Measurements from ENCODE around the gene SURF2.

SURF2 gene

DNA sequence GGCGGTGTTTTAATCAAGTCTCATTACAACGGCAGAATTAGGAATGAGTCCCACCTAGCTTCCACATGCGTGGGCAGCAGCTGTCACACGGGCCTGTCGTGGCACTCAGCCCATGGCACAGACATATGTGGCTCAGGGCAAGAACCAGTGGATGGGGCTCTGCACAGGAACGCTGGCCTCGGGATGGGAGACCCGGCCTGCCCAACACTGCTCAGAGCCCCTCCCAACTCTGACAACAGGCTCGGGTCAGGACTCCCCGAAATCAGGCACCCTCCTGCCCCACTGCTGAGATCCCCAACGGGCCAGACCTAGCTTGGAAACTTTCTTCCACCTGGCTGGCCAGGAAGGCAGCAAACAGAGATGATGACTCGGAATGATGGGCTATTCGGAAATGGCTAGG is 15.4 kb upstream of the SURF2 start:
- Histone ChIP-seq H3K9me3 (ENCODE audit: control insufficient read depth, low read length) (no peaks in the 10 kb centered on the region), H3K36me3 (ENCODE audit: control insufficient read depth, insufficient read depth, low read length) (peaks cover 16% of the 10 kb centered on the region), H3K4me3 (ENCODE audit: low read length) (no peak overlapping the region), H3K9ac (ENCODE audit: low read length) (no peak overlapping the region), H3K4me1 (ENCODE audit: control insufficient read depth, insufficient read depth, low read length) (peaks cover 1% of the 10 kb centered on the region), H3K27me3 (ENCODE audit: control insufficient read depth, insufficient read depth, low read length) (no peaks in the 10 kb centered on the region)

DNA sequence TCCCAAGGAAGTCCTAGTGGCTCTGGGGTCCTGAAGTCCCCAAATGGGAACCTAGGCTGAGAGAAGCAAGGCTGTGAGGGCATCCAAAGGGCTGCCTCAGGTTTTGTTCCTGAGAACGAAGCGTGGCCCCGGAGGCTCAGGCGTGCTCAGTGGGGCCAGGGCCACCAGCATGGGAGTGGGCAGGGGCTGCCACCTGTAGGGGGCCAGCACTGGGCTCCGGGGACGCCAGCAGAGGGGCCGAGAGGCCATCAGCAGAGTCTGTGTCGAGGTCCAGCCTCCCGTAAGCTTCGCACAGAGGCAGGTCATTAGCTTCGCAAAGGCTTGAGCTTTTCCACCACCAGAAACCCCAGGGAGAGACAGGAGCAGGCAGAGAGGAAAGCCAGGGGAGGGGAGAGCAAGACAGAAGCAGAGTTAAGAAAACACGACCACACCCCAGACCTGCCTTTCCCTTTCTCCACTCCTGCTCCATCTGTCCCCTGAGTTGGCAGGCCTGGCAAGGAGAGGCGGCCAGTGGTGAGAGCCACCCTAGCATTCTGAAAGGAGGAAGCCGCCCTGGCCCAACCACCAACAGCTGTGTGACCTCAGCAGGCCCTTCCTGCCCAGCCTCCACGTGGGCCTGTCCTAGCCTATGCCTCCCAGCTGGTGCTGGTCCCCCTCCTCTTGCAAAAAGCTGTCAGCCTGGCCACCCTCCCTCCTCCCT is 14.8 kb upstream of the SURF2 start:
- H3K4me3 ChIP-seq (ENCODE audit: low read length), result no peak overlapping the region
- no peaks in the 10 kb centered on the region for H3K27me3 ChIP-seq (ENCODE audit: control insufficient read depth, insufficient read depth, low read length)
- H3K4me1 ChIP-seq (ENCODE audit: control insufficient read depth, insufficient read depth, low read length), result peaks cover 7% of the 10 kb centered on the region
- no peaks in the 10 kb centered on the region for H3K9me3 ChIP-seq (ENCODE audit: control insufficient read depth, low read length)
- peaks cover 16% of the 10 kb centered on the region for H3K36me3 ChIP-seq (ENCODE audit: control insufficient read depth, insufficient read depth, low read length)
- no peak overlapping the region for H3K9ac ChIP-seq (ENCODE audit: low read length)

DNA sequence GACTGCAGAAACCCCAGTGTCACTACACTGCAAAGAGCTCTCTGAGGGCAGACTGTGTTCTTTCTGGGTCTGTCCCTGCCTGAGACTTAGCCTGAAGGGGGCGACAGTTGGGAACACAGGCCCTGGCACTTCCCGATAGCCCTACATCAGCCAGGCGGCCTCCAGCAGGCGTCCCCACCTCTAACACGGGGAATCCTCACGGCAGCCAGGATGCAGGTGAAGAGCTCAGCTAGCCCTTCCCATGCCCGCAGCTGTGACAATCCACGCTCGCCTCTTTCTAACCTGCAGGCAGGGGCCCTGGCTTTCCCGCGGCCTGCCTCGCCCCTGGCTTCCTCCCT is 14.3 kb upstream of the SURF2 start:
- Histone ChIP-seq H3K4me1 (ENCODE audit: control insufficient read depth, insufficient read depth, low read length) (peaks cover 12% of the 10 kb centered on the region), H3K36me3 (ENCODE audit: control insufficient read depth, insufficient read depth, low read length) (peaks cover 16% of the 10 kb centered on the region), H3K9ac (ENCODE audit: low read length) (no peak overlapping the region), H3K4me3 (ENCODE audit: low read length) (no peak overlapping the region), H3K9me3 (ENCODE audit: control insufficient read depth, low read length) (no peaks in the 10 kb centered on the region), H3K27me3 (ENCODE audit: control insufficient read depth, insufficient read depth, low read length) (no peaks in the 10 kb centered on the region)

DNA sequence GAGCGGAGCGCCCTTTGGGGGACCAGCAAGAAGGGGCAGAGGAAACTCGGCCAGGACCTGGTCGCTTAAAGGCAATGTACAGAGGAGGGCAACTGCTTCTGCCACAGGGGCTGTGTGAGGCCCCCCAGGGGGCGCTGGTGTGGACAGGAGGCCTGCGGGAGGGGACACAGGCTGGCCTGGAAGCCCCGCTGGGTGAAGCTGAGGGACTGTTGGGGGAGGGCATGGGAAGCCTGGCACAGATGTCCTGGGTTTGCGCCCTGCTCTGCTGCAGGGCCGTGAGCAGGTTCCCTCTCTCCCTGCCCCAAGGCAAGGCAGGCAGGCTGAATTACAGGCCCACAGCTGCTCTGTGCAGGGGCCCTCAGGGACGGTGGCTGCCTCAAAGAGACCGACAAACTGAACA is 13.8 kb upstream of the SURF2 start:
- H3K9me3 ChIP-seq (ENCODE audit: control insufficient read depth, low read length), result no peaks in the 10 kb centered on the region
- H3K4me1 ChIP-seq (ENCODE audit: control insufficient read depth, insufficient read depth, low read length), result peaks cover 13% of the 10 kb centered on the region
- H3K4me3 ChIP-seq (ENCODE audit: low read length), result no peak overlapping the region
- no peaks in the 10 kb centered on the region for H3K27me3 ChIP-seq (ENCODE audit: control insufficient read depth, insufficient read depth, low read length)
- no peak overlapping the region for H3K9ac ChIP-seq (ENCODE audit: low read length)
- H3K36me3 ChIP-seq (ENCODE audit: control insufficient read depth, insufficient read depth, low read length), result peaks cover 16% of the 10 kb centered on the region

DNA sequence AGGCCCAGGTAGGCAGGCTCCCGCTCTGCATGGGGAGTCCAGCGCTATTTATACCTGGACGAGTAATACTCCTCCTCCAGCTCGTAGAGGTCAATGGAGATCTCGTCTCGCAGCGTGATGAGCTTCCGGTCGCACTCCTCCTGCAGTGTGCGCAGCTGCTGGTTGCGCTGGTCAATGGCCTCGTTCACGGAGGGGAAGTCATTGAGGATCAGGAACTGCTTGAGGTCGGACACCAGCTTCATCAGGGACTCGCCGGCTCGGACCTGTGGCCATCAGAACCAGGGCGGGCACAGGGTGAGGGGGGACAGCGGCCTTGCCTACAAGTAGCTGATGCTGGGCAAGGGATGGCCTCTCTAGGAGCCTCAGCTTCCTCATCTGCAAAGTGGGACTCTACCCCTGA is 12.3 kb upstream of the SURF2 start:
- Histone ChIP-seq H3K4me1 (ENCODE audit: control insufficient read depth, insufficient read depth, low read length) (peaks cover 16% of the 10 kb centered on the region), H3K9ac (ENCODE audit: low read length) (no peak overlapping the region), H3K27me3 (ENCODE audit: control insufficient read depth, insufficient read depth, low read length) (no peaks in the 10 kb centered on the region), H3K9me3 (ENCODE audit: control insufficient read depth, low read length) (no peaks in the 10 kb centered on the region), H3K36me3 (ENCODE audit: control insufficient read depth, insufficient read depth, low read length) (peaks cover 18% of the 10 kb centered on the region), H3K4me3 (ENCODE audit: low read length) (no peak overlapping the region)

DNA sequence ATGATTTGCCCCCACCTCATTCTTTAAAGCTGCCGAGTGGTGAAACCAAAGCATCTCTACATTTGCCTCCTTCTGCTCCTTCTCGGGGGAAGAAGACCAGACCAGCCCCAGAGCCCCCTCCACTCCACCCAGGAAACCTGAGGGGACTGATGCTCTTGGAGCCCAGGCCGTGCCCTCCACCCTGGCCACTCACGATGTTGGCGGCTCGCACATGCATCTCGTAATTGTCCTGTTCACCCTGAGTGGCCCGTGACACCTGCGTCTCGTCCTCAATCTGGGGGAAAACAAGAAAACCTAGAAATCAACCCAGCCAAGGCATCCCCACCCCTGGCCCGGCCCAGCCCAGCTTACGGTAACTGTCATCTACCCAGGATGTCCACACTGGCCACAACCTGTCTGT is 11.4 kb upstream of the SURF2 start:
- peaks cover 24% of the 10 kb centered on the region for H3K4me1 ChIP-seq (ENCODE audit: control insufficient read depth, insufficient read depth, low read length)
- H3K9me3 ChIP-seq (ENCODE audit: control insufficient read depth, low read length), result no peaks in the 10 kb centered on the region
- no peak overlapping the region for H3K4me3 ChIP-seq (ENCODE audit: low read length)
- peaks cover 26% of the 10 kb centered on the region for H3K36me3 ChIP-seq (ENCODE audit: control insufficient read depth, insufficient read depth, low read length)
- H3K27me3 ChIP-seq (ENCODE audit: control insufficient read depth, insufficient read depth, low read length), result no peaks in the 10 kb centered on the region
- H3K9ac ChIP-seq (ENCODE audit: low read length), result no peak overlapping the region

DNA sequence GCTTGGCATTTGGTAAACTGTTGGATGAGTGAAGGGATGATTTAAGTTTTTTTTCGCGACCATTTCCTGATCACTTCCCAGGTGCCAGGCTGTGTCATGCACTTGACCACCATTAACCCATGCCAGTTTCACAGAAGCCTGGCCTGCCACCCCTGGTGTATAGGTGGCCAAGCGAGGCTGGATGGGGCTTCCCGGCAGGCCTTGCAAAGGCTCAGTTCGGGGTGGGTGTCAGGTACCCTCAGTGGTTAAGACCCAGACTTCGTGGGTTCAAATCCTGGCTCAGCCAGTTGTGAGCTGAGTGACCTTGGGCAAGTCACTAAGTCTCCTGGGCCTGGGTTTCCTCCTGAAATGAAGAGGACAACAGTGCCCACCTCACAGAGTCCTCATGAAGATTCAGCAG is 10.8 kb upstream of the SURF2 start:
- Histone ChIP-seq H3K9ac (ENCODE audit: low read length) (no peak overlapping the region), H3K4me3 (ENCODE audit: low read length) (no peak overlapping the region), H3K4me1 (ENCODE audit: control insufficient read depth, insufficient read depth, low read length) (peaks cover 24% of the 10 kb centered on the region), H3K9me3 (ENCODE audit: control insufficient read depth, low read length) (no peaks in the 10 kb centered on the region), H3K36me3 (ENCODE audit: control insufficient read depth, insufficient read depth, low read length) (peaks cover 26% of the 10 kb centered on the region), H3K27me3 (ENCODE audit: control insufficient read depth, insufficient read depth, low read length) (no peaks in the 10 kb centered on the region)

DNA sequence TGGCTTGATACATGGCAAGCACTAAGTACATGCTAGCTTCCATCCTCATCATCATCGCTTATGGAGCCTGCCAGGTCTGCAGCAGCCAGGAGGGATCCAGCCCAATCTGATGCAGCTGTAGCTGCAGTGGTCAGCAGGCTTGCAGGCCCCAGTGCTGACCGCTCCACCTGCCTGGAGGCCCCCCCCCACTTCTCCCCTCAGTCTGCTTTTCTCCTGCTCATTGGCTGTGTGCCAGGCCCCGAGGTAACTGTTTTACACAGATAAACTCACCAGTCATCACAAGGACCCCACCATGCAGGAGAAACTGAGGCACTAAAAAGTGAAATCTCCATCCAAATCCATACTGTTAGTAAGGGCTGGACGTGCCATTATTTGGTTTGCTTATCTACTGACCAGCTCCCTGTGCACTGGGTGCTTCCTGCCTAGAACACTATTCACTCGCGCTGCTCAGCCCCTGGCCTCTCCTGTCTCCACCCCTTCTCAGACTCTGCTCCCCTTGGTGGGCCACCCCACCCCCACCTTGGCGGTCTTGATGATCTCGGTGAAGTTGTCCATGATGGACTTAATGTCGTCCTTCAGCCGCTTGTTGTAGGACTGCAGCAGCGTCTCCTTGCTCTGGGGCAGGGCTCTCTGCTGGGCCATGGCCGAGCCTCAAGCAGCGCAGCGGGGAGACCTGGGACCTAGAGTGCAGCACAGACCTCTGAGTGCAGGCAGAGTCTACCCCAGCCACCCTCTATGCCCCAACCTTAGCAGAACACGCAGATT is 10.1 kb upstream of the SURF2 start:
- Histone ChIP-seq H3K9me3 (ENCODE audit: control insufficient read depth, low read length) (no peaks in the 10 kb centered on the region), H3K4me3 (ENCODE audit: low read length) (peak overlapping the region; percentile 28), H3K36me3 (ENCODE audit: control insufficient read depth, insufficient read depth, low read length) (peaks cover 25% of the 10 kb centered on the region), H3K27me3 (ENCODE audit: control insufficient read depth, insufficient read depth, low read length) (no peaks in the 10 kb centered on the region), H3K4me1 (ENCODE audit: control insufficient read depth, insufficient read depth, low read length) (peaks cover 24% of the 10 kb centered on the region), H3K9ac (ENCODE audit: low read length) (peak overlapping the region; percentile 66)

DNA sequence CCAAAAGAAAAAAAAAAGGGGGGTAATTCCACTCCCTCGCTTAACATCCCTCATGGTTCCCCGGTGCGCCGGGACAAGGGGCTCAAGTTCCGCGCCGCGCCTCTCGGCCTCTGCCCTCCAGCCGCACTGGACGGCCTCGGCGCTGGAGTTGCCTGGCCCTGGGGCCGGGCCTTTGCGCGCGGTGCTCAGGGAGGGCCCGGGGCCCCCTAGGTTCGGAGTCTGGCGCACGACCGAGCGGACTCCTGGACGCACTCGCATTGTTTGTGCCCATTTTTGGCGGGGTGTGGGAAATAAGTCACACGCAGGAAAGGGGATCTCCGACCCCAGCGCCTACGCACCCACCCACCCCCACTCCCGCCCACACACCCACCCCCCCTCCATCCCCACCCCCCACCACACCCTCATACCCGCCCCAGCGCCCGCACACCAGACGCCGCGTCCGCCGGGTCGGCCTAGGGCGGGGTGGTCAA is 8.8 kb upstream of the SURF2 start:
- Histone ChIP-seq H3K36me3 (ENCODE audit: control insufficient read depth, insufficient read depth, low read length) (peaks cover 29% of the 10 kb centered on the region), H3K9me3 (ENCODE audit: control insufficient read depth, low read length) (no peaks in the 10 kb centered on the region), H3K4me3 (ENCODE audit: low read length) (peak overlapping the region; percentile 97), H3K9ac (ENCODE audit: low read length) (peak overlapping the region; percentile 96), H3K27me3 (ENCODE audit: control insufficient read depth, insufficient read depth, low read length) (no peaks in the 10 kb centered on the region), H3K4me1 (ENCODE audit: control insufficient read depth, insufficient read depth, low read length) (peaks cover 24% of the 10 kb centered on the region)

DNA sequence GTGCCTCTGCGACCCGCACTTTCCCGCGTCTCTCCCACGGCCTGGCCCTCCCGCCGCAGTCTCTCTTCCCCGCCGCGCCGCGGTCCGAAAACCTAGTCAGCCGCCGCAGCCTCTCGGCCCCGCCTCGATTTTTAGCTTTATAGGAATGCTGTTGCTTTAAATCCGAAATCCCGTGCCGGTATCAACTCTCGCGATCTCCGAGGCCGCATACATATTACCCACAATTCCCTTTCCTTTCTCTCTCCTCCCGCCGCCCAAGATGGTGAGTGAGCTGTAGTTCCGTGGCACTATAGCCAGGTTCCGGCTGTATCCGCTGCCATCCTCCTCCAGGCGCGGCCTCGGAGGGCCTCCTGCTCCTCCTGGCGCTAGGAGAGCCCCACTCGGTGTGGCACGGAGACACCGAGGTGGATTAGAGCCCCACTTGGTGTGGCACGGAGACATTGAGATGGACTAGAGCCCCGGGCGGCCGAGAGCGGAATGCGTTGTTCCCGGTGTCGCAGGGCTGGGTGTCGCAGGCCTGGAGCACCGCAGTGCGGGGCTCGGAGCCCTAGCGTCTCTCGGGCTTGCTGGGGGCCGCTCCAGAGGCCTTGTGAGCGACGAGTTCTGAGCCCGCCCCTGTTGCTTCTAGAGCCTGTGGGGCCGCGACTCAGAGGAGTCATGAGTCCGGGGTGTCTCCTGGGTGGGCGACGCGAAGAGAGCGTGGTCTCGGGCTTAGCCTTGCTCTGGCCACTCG is 8.2 kb upstream of the SURF2 start, which contains the start of the genes MED22 and RPL7A:
Gene MED22 (minus strand): TSS at position 147 of the 733 bp plus-strand sequence. CDS start 1,469 bp downstream, outside the sequence.
Gene RPL7A (plus strand): TSS at position 234 of the 733 bp plus-strand sequence. CDS start 26 bp downstream, at position 260.
- Histone ChIP-seq H3K27me3 (ENCODE audit: control insufficient read depth, insufficient read depth, low read length) (no peaks in the 10 kb centered on the region), H3K4me3 (ENCODE audit: low read length) (peak within 1 kb of the TSS; percentile 97), H3K9ac (ENCODE audit: low read length) (peak within 1 kb of the TSS; percentile 96), H3K4me1 (ENCODE audit: control insufficient read depth, insufficient read depth, low read length) (peaks cover 24% of the 10 kb centered on the region), H3K9me3 (ENCODE audit: control insufficient read depth, low read length) (no peaks in the 10 kb centered on the region), H3K36me3 (ENCODE audit: control insufficient read depth, insufficient read depth, low read length) (peaks cover 35% of the 10 kb centered on the region)

DNA sequence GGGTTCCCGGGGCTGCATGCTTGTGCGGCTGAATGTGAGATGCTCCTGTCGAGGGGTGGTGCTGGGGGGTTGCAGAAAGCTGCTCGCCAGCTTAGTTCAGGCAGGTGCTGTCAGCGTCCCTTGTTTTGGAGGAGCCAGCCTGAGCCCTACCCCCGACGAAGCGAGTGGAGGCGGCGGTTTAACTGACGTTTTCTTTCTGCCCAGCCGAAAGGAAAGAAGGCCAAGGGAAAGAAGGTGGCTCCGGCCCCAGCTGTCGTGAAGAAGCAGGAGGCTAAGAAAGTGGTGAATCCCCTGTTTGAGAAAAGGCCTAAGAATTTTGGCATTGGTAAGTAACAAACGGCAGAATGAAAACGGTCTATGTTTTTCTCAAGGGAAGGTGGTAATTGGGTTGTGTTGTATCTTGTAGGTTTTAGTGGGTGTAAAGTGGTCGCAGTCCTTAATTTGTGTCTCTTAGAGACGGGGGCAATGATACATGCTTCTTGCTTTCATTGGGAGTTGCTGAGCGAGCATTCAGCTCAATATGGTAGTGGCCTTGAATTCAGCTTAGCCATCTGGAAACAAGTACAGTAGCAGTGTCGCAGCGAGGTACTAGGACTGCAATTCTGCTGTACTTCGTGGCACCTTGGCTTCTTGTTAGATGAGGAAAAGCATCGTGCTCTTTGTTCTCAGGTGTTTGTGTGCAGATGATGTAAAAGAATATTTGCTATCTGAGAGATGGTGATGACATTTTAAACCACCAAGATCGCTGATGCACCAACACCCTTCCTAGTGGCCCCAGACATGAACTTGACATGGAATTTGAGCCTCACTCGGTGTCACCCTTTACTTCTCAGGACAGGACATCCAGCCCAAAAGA is 7.4 kb upstream of the SURF2 start:
- H3K4me3 ChIP-seq (ENCODE audit: low read length), result peak overlapping the region; percentile 97
- peaks cover 24% of the 10 kb centered on the region for H3K4me1 ChIP-seq (ENCODE audit: control insufficient read depth, insufficient read depth, low read length)
- no peaks in the 10 kb centered on the region for H3K9me3 ChIP-seq (ENCODE audit: control insufficient read depth, low read length)
- peaks cover 41% of the 10 kb centered on the region for H3K36me3 ChIP-seq (ENCODE audit: control insufficient read depth, insufficient read depth, low read length)
- no peaks in the 10 kb centered on the region for H3K27me3 ChIP-seq (ENCODE audit: control insufficient read depth, insufficient read depth, low read length)
- H3K9ac ChIP-seq (ENCODE audit: low read length), result peak overlapping the region; percentile 96

Data from mucosa of stomach (tissue), 1 donor.